Right lobe of liver (tissue), 6 donors: ENCODE data around the gene ZKSCAN7. TPM values are rescaled to one million over a fixed set of nuclear protein-coding genes. Genes with fewer than 3 reads are reported as not detected.

ENCODE experiments used
- ATAC-seq, 4 donors: fragments of 200-7000 bp; cut with Tn5 transposase; one replicate each; pipeline ENCODE4 v1.9.1; 2020; ENCODE audit warnings: mild to moderate bottlenecking in 4 of 4, moderate library complexity in 4 of 4
- DNase-seq, 3 donors: peaks; one replicate each; pipeline ENCODE4 v3.0.0-alpha.2; 2020
- H3K27ac ChIP-seq, 3 donors: fragments of 200-600 bp; one replicate each; pipeline ENCODE4 v1.8.0; 2022
- H3K27me3 ChIP-seq, 2 donors: fragments of 200-600 bp; one replicate each; pipeline ENCODE4 v1.8.0; 2022
- H3K36me3 ChIP-seq, 4 donors: fragments of 200-600 bp; sonication (generic) in 1 of 4; one replicate each; pipeline versions ENCODE4 v1.5.1 to v1.8.0; 2017 to 2022; ENCODE audit warnings: control low read depth in 1 of 4
- H3K4me1 ChIP-seq, 4 donors: fragments of 200-600 bp; sonication (generic) in 1 of 4; one replicate each; pipeline versions ENCODE4 v1.5.1 to v1.8.0; 2017 to 2022; ENCODE audit warnings: control low read depth in 1 of 4
- H3K4me3 ChIP-seq, 3 donors: fragments of 200-600 bp; one replicate each; pipeline ENCODE4 v1.8.0; 2022
- H3K9me3 ChIP-seq, 4 donors: fragments of 200-600 bp; sonication (generic) in 1 of 4; one replicate each; pipeline versions ENCODE4 v1.5.1 to v1.8.0; 2017 to 2022; ENCODE audit warnings: control low read depth in 1 of 4
- CTCF ChIP-seq, 4 donors: fragments of 200-600 bp in 3 of 4; fragments of 450-650 bp in 1 of 4; IDR thresholded peaks; one replicate each; pipeline versions ENCODE4 v1.5.1 to v1.8.0; 2016 to 2022; ENCODE audit warnings: antibody characterized with exemption in 4 of 4, mild to moderate bottlenecking in 2 of 4
- POLR2A ChIP-seq: fragments of 450-650 bp; IDR thresholded peaks from one replicate; pipeline ENCODE4 v1.6.1; 2017; ENCODE audit warnings: antibody characterized with exemption, mild to moderate bottlenecking
- WGBS: methylation state at CpG from one replicate; pipeline ENCODE4 v1.1.6; 2018; ENCODE audit warnings: low coverage, low lambda C conversion rate; ENCODE audit not compliant: insufficient coverage; ENCODE audit errors: missing lambda C conversion rate; 5-methylcytosine and 5-hydroxymethylcytosine counted together
- intact Hi-C, 2 donors: fragments of 100-400 bp; cut with DNase I; formaldehyde crosslinking; loops; one replicate each; pipeline versions ENCODE4 v1.11.2 to v1.14.1; 2022
- total RNA-seq, 6 experiments: library from RNA; depleted of rRNA in 2 of 6; stranded (reverse); fragments of >200 nt in 2 of 6; fragmentation: NEBNext Ultra II Directional in 3 of 6; extraction: Animal tissue kit (Norgen Biotek cat#: 25700) in 3 of 6; gene quantifications; one replicate each; pipeline versions ENCODE4 v1.1.0 to v1.2.4, GENCODE V29; 2016 to 2023
- donor health status: DM: no; HTN: yes; CAD: no.
- donor health status: DM: no; HTN: no; CAD: no.
- donor health status: DM: no; HTN: no; CAD: no.
- donor health status: DM: no; HTN: yes; CAD: no.
- donor health status: DM: no; HTN: yes; CAD: no.

The ZKSCAN7 gene
- total RNA-seq, 6 experiments from 2014 or later: 1.2 to 2.5 (median 1.4) TPM

GRCh38 chr3:44521721-44522120 is 33.3 kb upstream of the ZKSCAN7 start:
- Histone ChIP-seq H3K36me3 (no peaks in the 10 kb centered on the region), H3K9me3 (no peaks in the 10 kb centered on the region), H3K4me1 (no peaks in the 10 kb centered on the region), H3K4me3 (no peak overlapping the region), H3K27ac (no peak overlapping the region), H3K27me3 (no peaks in the 10 kb centered on the region)
- ATAC-seq (no peak), DNase-seq (no peak)
- 83% methylated on average over 2 of the region's 3 CpGs for WGBS
- intact Hi-C loops: no loop called here
- no peak for TF ChIP-seq POLR2A
- TF ChIP-seq CTCF (IDR thresholded peaks at IDR 0.05): no peak

- H3K27me3 ChIP-seq: no peaks in the 10 kb centered on the region
- DNase-seq (no peak), ATAC-seq (no peak)
- H3K36me3 ChIP-seq: no peaks in the 10 kb centered on the region
- H3K27ac ChIP-seq: no peak overlapping the region
- TF ChIP-seq CTCF (IDR thresholded peaks at IDR 0.05): no peak
- no peak for TF ChIP-seq POLR2A
- intact Hi-C loops: no loop called here
- WGBS: 35% methylated on average over 7 of the region's 7 CpGs
- no peaks in the 10 kb centered on the region for H3K4me1 ChIP-seq
- no peaks in the 10 kb centered on the region for H3K9me3 ChIP-seq
- H3K4me3 ChIP-seq: no peak overlapping the region
These were observed 32.5 kb upstream of the ZKSCAN7 start for GRCh38 chr3:44522494-44522933.

GRCh38 chr3:44525060-44525459 is 29.9 kb upstream of the ZKSCAN7 start:
- no peaks in the 10 kb centered on the region for H3K36me3 ChIP-seq
- H3K9me3 ChIP-seq: no peaks in the 10 kb centered on the region
- TF ChIP-seq POLR2A (no peak), CTCF (IDR thresholded peaks at IDR 0.05) (no peak)
- DNase-seq: no peak
- no peak overlapping the region for H3K27ac ChIP-seq
- no peak overlapping the region for H3K4me3 ChIP-seq
- no peaks in the 10 kb centered on the region for H3K27me3 ChIP-seq
- WGBS: 69% methylated on average over 4 of the region's 5 CpGs
- intact Hi-C loops: loop anchor here in 1 of 2 donors (5.0 kb wide), 1 partner anchor 382 kb away; no protein-coding TSS in a partner anchor
- no peaks in the 10 kb centered on the region for H3K4me1 ChIP-seq
- ATAC-seq: no peak

GRCh38 chr3:44529927-44530326 is 25.1 kb upstream of the ZKSCAN7 start:
- H3K4me3 ChIP-seq: no peak overlapping the region
- intact Hi-C loops: loop anchor here (5.0 kb wide), 2 partner anchors 377 to 382 kb away; no protein-coding TSS in a partner anchor
- DNase-seq (no peak), ATAC-seq (peak in 3 of 4 donors; percentile 43 to 55 (median 43))
- H3K4me1 ChIP-seq: no peaks in the 10 kb centered on the region
- 40% methylated on average over 1 of the region's 1 CpG for WGBS
- H3K36me3 ChIP-seq: no peaks in the 10 kb centered on the region
- H3K27ac ChIP-seq: no peak overlapping the region
- H3K27me3 ChIP-seq: no peaks in the 10 kb centered on the region
- H3K9me3 ChIP-seq: peaks cover 0 to 2% (median 0%) of the 10 kb centered on the region in 4 donors
- TF ChIP-seq CTCF (IDR thresholded peaks at IDR 0.05) (peak in 3 of 4 donors; percentile 29 to 38 (median 35)), POLR2A (no peak)
